WTC11 (cell line): Measurements from ENCODE around the gene UBE2G1. TPM values are rescaled to one million over a fixed set of nuclear protein-coding genes. Genes with fewer than 3 reads are reported as not detected.

Experiments used
- ATAC-seq: fragments of 200-7000 bp; cut with Tn5 transposase; 2 replicates; pipeline ENCODE4 v1.10.0; 2021; ENCODE audit warnings: mild to moderate bottlenecking, moderate library complexity
- CTCF ChIA-PET: fragments of 300-600 bp; sonication (Branson Sonifier 250); formaldehyde crosslinking; loops from one replicate; lab custom pipeline; 2021; ENCODE audit warnings: antibody characterized with exemption; lab: Charles Lee
- POLR2A ChIA-PET: fragments of 350-600 bp; sonication (Branson Sonifier 250); formaldehyde crosslinking; loops from one replicate; lab custom pipeline; 2021; ENCODE audit warnings: antibody characterized with exemption; lab: Charles Lee
- DNase-seq: peaks from one replicate; pipeline ENCODE4 v3.0.0; 2021; ENCODE audit warnings: low spot score
- H3K27ac Mint-ChIP-seq: 2 replicates; pipeline ENCODE4 v1.8.0; 2021; ENCODE audit warnings: mixed read lengths
- H3K27me3 Mint-ChIP-seq: 2 replicates; pipeline ENCODE4 v1.8.0; 2021; ENCODE audit warnings: low read depth, mild to moderate bottlenecking, moderate library complexity, mixed read lengths
- H3K36me3 Mint-ChIP-seq: 2 replicates; pipeline ENCODE4 v1.8.0; 2021; ENCODE audit warnings: mixed read lengths
- H3K4me1 Mint-ChIP-seq: 2 replicates; pipeline ENCODE4 v1.8.0; 2022; ENCODE audit warnings: mixed read lengths
- H3K4me3 Mint-ChIP-seq: 2 replicates; pipeline ENCODE4 v1.8.0; 2021; ENCODE audit warnings: mild to moderate bottlenecking, moderate library complexity, mixed read lengths
- H3K9me3 Mint-ChIP-seq: 2 replicates; pipeline ENCODE4 v1.8.0; 2021; ENCODE audit warnings: mixed read lengths
- AFF4 ChIP-seq: sonication (generic); formaldehyde crosslinking; IDR thresholded peaks from 2 replicates; pipeline ENCODE4 v1.8.1; 2023; ENCODE audit warnings: mild to moderate bottlenecking, missing genetic modification reagents, borderline replicate concordance
- FOXP4 ChIP-seq: sonication (generic); formaldehyde crosslinking; IDR thresholded peaks from 2 replicates; pipeline ENCODE4 v1.8.0; 2022; ENCODE audit warnings: mild to moderate bottlenecking, missing genetic modification reagents
- GABPB1 ChIP-seq: sonication (generic); formaldehyde crosslinking; IDR thresholded peaks from 2 replicates; pipeline ENCODE4 v1.8.1; 2023; ENCODE audit warnings: mild to moderate bottlenecking, missing genetic modification reagents
- GRHL2 ChIP-seq: fragments of 250-450 bp; sonication (Bioruptor Pico); IDR thresholded peaks from 2 replicates; pipeline ENCODE4 v1.8.0; 2022; ENCODE audit warnings: mild to moderate bottlenecking, moderate library complexity; ENCODE audit not compliant: insufficient replicate concordance, severe bottlenecking
- HMGA2 ChIP-seq: fragments of 250-450 bp; sonication (Bioruptor Pico); IDR thresholded peaks from 2 replicates; pipeline ENCODE4 v1.4.0; 2021; ENCODE audit warnings: mild to moderate bottlenecking, moderate library complexity
- NR3C1 ChIP-seq: sonication (generic); formaldehyde crosslinking; conservative IDR thresholded peaks from 2 replicates; pipeline ENCODE4 v1.8.1; 2023; ENCODE audit warnings: low read depth, mild to moderate bottlenecking, missing genetic modification reagents
- PREB ChIP-seq: sonication (generic); formaldehyde crosslinking; IDR thresholded peaks from 2 replicates; pipeline ENCODE4 v1.8.1; 2022; ENCODE audit warnings: mild to moderate bottlenecking, missing genetic modification reagents, moderate library complexity, borderline replicate concordance
- PRRX2 ChIP-seq: fragments of 250-450 bp; sonication (Bioruptor Pico); IDR thresholded peaks from 2 replicates; pipeline ENCODE4 v1.8.0; 2021; ENCODE audit warnings: mild to moderate bottlenecking
- SMAD3 ChIP-seq: sonication (generic); formaldehyde crosslinking; IDR thresholded peaks from 2 replicates; pipeline ENCODE4 v1.8.0; 2022; ENCODE audit warnings: missing genetic modification reagents, mild to moderate bottlenecking, borderline replicate concordance
- SMAD4 ChIP-seq: sonication (generic); formaldehyde crosslinking; IDR thresholded peaks from 2 replicates; pipeline ENCODE4 v1.8.0; 2022; ENCODE audit warnings: mild to moderate bottlenecking, missing genetic modification reagents
- SP1 ChIP-seq: sonication (generic); formaldehyde crosslinking; conservative IDR thresholded peaks from 2 replicates; pipeline ENCODE4 v1.8.1; 2022; ENCODE audit warnings: missing genetic modification reagents
- ZBTB21 ChIP-seq: sonication (generic); formaldehyde crosslinking; IDR thresholded peaks from 2 replicates; pipeline ENCODE4 v1.8.1; 2023; ENCODE audit warnings: mild to moderate bottlenecking, missing genetic modification reagents, borderline replicate concordance
- ZNF416 ChIP-seq: fragments of 250-450 bp; sonication (Bioruptor Pico); IDR thresholded peaks from 2 replicates; pipeline ENCODE4 v1.9.0; 2021; ENCODE audit warnings: mild to moderate bottlenecking, inconsistent platforms
- ZNF423 ChIP-seq: fragments of 250-450 bp; sonication (Bioruptor Pico); IDR thresholded peaks from 2 replicates; pipeline ENCODE4 v2.1.2; 2022; ENCODE audit warnings: mild to moderate bottlenecking, moderate library complexity
- ZNF532 ChIP-seq: fragments of 250-450 bp; sonication (Bioruptor Pico); IDR thresholded peaks from 2 replicates; pipeline ENCODE4 v1.9.0; 2021; ENCODE audit warnings: mild to moderate bottlenecking, borderline replicate concordance
- total RNA-seq: library from RNA; stranded (reverse); gene quantifications from 3 replicates; pipeline ENCODE4 v1.2.3, GENCODE V29; 2021
- TF ChIP-seq, protein P1 (sequence below): fragments of 250-450 bp; sonication (Bioruptor Pico); IDR thresholded peaks from 2 replicates; pipeline ENCODE4 v1.9.0; 2021; ENCODE audit warnings: mild to moderate bottlenecking
- TF ChIP-seq, protein P2 (sequence below): fragments of 250-450 bp; sonication (Bioruptor Pico); IDR thresholded peaks from 2 replicates; pipeline ENCODE4 v1.9.0; 2021; ENCODE audit warnings: mild to moderate bottlenecking
- TF ChIP-seq, protein P3 (sequence below): sonication (generic); formaldehyde crosslinking; IDR thresholded peaks from 2 replicates; pipeline ENCODE4 v1.8.1; 2023; ENCODE audit warnings: mild to moderate bottlenecking, missing genetic modification reagents, moderate library complexity
- TF ChIP-seq, protein P4 (sequence below): sonication (generic); formaldehyde crosslinking; IDR thresholded peaks from 2 replicates; pipeline ENCODE4 v1.8.0; 2022; ENCODE audit warnings: mild to moderate bottlenecking, missing genetic modification reagents

UBE2G1 gene
- total RNA-seq, 1 experiment from 2014 or later: 177 TPM

GRCh38 chr17:4333041-4333440 lies 33.4 kb downstream of the UBE2G1 start:
- TF ChIP-seq HMGA2 (CRISPR knock-in tag): no peak
- TF ChIP-seq SP1 (CRISPR knock-in tag): no peak
- no peak for TF ChIP-seq SMAD4
- TF ChIP-seq ZNF416 (CRISPR knock-in tag): no peak
- TF ChIP-seq, protein P1, sequence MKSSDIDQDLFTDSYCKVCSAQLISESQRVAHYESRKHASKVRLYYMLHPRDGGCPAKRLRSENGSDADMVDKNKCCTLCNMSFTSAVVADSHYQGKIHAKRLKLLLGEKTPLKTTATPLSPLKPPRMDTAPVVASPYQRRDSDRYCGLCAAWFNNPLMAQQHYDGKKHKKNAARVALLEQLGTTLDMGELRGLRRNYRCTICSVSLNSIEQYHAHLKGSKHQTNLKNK (CRISPR knock-in tag): no peak
- no peak for TF ChIP-seq PREB (CRISPR knock-in tag)
- no peak for TF ChIP-seq NR3C1 (CRISPR knock-in tag)
- TF ChIP-seq, protein P2, sequence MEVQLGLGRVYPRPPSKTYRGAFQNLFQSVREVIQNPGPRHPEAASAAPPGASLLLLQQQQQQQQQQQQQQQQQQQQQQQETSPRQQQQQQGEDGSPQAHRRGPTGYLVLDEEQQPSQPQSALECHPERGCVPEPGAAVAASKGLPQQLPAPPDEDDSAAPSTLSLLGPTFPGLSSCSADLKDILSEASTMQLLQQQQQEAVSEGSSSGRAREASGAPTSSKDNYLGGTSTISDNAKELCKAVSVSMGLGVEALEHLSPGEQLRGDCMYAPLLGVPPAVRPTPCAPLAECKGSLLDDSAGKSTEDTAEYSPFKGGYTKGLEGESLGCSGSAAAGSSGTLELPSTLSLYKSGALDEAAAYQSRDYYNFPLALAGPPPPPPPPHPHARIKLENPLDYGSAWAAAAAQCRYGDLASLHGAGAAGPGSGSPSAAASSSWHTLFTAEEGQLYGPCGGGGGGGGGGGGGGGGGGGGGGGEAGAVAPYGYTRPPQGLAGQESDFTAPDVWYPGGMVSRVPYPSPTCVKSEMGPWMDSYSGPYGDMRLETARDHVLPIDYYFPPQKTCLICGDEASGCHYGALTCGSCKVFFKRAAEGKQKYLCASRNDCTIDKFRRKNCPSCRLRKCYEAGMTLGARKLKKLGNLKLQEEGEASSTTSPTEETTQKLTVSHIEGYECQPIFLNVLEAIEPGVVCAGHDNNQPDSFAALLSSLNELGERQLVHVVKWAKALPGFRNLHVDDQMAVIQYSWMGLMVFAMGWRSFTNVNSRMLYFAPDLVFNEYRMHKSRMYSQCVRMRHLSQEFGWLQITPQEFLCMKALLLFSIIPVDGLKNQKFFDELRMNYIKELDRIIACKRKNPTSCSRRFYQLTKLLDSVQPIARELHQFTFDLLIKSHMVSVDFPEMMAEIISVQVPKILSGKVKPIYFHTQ: no peak
- no peak for TF ChIP-seq SMAD3 (CRISPR knock-in tag)
- TF ChIP-seq ZBTB21 (CRISPR knock-in tag): no peak
- no peak for TF ChIP-seq FOXP4 (CRISPR knock-in tag)
- TF ChIP-seq AFF4 (CRISPR knock-in tag): no peak
- no peak for TF ChIP-seq GABPB1 (CRISPR knock-in tag)
- TF ChIP-seq, protein P3, sequence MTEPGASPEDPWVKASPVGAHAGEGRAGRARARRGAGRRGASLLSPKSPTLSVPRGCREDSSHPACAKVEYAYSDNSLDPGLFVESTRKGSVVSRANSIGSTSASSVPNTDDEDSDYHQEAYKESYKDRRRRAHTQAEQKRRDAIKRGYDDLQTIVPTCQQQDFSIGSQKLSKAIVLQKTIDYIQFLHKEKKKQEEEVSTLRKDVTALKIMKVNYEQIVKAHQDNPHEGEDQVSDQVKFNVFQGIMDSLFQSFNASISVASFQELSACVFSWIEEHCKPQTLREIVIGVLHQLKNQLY (CRISPR knock-in tag): no peak
- no peak for TF ChIP-seq ZNF532 (CRISPR knock-in tag)
- TF ChIP-seq PRRX2 (CRISPR knock-in tag): no peak
- no peak for TF ChIP-seq ZNF423 (CRISPR knock-in tag)
- no peak for TF ChIP-seq GRHL2 (CRISPR knock-in tag)
- TF ChIP-seq, protein P4, sequence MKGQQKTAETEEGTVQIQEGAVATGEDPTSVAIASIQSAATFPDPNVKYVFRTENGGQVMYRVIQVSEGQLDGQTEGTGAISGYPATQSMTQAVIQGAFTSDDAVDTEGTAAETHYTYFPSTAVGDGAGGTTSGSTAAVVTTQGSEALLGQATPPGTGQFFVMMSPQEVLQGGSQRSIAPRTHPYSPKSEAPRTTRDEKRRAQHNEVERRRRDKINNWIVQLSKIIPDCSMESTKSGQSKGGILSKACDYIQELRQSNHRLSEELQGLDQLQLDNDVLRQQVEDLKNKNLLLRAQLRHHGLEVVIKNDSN (CRISPR knock-in tag): no peak
- Mint-ChIP-seq H3K4me1 (peaks cover 53% of the 10 kb centered on the region), H3K9me3 (no peaks in the 10 kb centered on the region), H3K36me3 (peaks cover 5% of the 10 kb centered on the region; the same call in 1 of the 2 replicates), H3K27me3 (no peaks in the 10 kb centered on the region), H3K27ac (peak overlapping the region; percentile 84; the same call in 1 of the 2 replicates), H3K4me3 (no peak overlapping the region)
- DNase-seq (no peak), ATAC-seq (no peak)
- ChIA-PET POLR2A (interaction anchor here (1.4 kb wide), 1 partner anchor 9 kb away, joined by 5 read pairs; no protein-coding TSS in a partner anchor), CTCF (interaction anchor here (1.1 to 2.0 kb wide), 5 partner anchors 10 to 133 kb away, joined by 3 to 5 read pairs (median 4); no protein-coding TSS in a partner anchor)
